GM20431 (cell line): ENCODE data around the gene PPP2R3B.
"Not testable (repeated sequence)": the region's sequence is repeated elsewhere in the genome, so short reads cannot be mapped to it uniquely, and the experiment has no call there.

Experiments used
- in situ Hi-C: fragments of 300-500 bp; cut with MseI, MboI; formaldehyde crosslinking; loops from one replicate; pipeline ENCODE4 v1.15.0; 2020; ENCODE audit warnings: low sequenced_read_pairs; ENCODE audit not compliant: unreplicated experiment

PPP2R3B gene

DNA sequence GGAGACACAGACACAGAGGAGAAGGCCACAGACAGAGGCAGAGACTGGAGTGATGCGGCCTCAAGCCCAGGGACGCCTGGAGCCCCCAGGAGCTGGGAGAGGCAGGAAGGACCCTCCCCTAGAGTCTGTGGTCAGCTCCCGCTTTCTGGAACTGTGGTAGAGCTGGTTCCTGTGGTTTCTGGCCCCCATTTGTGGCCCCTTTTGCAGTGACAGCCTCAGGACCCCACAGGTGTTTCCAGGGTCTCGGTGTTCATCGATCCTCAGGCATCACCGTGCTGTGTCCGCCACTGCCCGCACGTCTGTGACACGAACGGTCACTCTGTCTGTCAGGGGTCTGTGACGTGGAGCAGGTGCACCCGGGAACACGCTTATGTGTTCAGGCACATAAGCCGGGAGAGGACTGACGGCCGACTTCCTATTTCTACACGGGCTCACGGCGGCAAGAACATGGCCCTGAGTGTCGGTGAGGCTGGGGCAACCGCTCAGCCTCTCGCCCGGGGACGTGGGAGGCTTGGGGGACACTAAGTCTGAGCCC is 76.0 kb downstream of the PPP2R3B start:
- in situ Hi-C loops, result no loop called here

DNA sequence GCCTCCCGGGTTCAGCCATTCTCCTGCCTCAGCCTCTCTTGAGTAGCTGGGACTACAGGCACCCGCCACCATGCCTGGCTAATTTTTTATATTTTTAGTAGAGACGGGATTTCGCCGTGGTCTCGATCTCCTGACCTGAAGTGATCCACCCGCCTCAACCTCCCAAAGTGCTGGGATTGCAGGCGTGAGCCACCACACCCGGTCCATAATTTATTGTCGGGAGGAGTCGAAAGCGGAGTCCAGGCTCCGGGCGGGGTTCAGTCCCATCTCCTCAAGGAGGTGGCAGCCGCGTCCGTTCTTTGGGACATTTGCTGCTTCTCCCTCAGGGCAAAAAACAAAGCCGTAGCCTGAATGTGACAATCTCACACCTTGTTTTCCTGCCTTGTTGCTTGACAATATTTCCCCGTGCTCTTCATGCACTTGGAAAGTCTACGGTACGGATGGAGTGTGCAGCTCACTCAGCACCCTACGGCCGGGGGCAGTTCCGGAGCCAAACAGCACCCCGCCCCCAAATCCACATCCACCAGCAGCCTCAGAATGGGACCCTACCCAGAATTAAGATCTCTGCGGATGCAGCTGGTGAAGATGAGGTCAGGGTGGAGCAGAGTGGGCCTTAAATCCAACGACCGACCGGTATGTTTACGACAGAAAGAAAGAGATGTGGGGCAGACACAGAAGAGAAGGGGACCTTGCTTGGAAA is 77.7 kb downstream of the PPP2R3B start:
- in situ Hi-C loops, result no loop called here

DNA sequence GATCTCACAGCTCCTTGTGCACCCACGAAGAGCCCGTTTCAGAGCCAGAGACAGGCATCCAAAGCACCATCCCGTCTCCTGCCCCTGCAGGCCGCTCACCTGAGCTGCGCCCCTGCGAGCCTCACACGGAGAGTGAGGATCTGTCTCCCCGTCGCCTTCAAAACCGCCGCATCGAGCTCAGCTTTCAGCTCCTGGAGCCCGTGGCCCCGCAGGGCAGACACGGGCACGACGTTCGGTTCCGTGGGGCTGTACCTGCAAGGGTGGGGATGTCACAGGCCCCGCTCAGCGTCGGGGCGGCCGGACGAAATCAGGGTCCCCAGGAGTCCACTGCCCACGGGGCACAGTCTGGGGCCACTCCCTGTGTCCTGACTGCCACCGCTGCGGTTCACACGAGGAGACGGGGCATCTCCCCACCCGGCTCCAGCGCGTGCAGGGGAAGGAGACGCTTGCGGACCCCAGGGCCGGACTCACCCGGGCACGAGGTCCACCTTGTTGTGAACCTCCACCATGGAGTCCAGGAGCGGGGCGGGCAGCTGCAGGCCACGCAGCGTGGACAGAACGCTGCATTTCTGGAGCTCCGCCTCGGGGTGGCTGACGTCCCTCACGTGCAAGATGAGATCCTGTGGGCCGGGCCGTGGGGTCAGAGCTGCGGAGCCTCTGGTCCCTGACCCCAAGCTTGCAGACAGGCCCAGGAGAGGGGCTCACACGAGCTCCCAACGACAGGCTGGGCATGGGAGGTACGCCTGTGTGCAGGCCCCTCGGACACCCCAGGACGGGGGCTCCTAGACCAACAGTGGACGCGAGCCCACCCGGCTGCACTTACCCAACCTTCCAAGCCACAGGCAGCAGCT is 79.2 kb downstream of the PPP2R3B start:
- in situ Hi-C loops, result no loop called here

DNA sequence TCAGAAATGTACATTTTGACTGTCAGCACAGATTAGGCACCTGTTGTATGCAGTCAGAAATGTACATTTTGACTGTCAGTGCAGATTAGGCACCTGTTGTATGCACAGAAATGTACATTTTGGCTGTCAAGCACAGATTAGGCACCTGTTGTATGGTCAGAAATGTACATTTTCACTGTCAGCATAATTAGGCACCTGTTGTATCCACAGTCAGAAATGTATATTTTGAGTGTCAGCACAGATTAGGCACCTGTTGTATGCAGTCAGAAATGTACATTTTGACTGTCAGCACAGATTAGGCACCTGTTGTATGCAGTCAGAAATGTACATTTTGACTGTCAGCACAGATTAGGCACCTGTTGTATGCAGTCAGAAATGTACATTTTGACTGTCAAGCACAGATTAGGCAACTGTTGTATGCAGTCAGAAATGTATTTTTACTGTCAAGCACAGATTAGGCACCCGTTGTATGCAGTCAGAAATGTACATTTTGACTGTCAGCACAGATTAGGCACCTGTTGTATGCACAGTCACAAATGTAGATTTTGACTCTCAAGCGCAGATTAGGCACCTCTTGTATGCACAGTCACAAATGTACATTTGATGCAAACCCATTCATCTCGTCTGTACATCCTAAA is 80.0 kb downstream of the PPP2R3B start:
- in situ Hi-C loops, result not testable (repeated sequence)

DNA sequence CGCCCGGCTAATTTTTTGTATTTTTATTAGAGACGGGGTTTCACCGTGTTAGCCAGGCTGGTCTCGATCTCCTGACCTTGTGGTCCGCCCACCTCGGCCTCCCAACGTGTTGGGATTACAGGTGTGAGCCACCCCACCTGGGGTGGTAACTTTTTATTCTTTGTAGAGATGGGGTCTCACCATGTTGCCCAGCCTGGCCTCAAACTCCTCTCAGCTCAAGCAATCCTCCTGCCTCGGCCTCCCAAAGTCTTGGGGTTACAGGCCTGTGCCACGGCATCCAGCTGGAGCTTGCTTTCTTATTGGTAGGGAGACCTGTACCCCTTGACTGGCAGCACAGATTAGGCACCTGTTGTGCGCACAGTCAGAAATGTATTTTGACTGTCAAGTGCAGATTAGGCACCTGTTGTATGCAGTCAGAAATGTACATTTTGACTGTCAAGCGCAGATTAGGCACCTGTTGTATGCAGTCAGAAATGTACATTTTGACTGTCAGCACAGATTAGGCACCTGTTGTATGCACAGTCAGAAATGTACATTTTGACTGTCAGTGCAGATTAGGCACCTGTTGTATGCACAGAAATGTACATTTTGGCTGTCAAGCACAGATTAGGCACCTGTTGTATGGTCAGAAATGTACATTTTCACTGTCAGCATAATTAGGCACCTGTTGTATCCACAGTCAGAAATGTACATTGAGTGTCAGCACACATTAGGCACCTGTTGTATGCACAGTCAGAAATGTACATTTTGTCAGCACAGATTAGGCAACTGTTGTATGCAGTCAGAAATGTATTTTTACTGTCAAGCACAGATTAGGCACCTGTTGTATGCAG is 80.7 kb downstream of the PPP2R3B start:
- in situ Hi-C loops, result not testable (repeated sequence)

DNA sequence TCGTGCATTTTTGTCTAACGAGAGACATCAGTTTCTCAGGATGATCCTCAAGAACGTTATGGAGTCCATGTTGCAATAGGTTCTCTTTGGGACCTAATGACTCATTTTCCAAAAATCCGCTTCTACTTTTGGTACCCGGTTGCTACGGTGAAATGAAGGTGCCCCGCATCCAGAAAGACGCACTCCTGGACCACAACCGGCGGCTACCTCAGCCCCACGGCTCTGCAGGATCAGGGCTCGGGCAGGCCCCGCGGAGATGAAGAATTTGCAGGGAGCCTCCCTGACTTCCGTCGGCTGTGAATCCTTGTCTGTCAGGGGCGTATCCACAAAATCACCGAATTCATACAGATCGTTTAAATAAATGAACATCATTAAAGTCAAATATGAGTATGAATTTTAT is 83.7 kb downstream of the PPP2R3B start:
- in situ Hi-C loops, result no loop called here

DNA sequence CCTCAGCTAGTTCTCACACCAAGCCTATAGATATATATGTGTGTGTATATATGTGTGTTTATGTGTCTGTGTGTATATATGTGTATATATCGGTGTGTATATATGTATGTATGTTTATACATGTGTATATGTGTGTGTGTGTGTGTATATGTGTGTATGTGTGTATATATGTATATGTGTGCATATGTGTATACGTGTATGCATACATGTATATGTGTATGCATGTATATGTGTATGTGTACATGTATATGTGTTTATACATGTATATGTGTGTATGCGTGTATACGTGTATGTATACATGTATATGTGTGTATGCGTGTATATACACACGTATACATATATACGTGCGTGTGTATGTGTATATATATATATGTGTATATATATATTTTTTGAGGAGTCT is 86.4 kb downstream of the PPP2R3B start:
- in situ Hi-C loops, result no loop called here

DNA sequence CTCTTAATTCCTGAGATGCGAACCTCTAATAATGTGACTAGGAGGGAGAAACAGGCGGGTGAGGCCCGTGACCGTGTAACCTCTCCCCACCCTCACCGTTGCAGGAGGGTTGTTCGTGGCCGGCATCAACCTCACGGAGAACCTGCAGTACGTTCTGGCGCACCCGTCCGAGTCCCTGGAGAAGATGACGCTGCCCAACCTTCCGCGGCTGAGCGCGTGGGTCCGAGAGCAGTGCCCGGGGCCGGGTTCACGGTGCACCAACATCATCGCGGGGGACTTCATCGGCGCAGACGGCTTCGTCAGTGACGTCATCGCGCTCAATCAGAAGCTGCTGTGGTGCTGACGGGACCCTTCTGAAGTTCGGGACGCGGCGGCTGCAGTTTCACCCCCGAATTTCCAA is 87.7 kb downstream of the PPP2R3B start:
- in situ Hi-C loops, result no loop called here

DNA sequence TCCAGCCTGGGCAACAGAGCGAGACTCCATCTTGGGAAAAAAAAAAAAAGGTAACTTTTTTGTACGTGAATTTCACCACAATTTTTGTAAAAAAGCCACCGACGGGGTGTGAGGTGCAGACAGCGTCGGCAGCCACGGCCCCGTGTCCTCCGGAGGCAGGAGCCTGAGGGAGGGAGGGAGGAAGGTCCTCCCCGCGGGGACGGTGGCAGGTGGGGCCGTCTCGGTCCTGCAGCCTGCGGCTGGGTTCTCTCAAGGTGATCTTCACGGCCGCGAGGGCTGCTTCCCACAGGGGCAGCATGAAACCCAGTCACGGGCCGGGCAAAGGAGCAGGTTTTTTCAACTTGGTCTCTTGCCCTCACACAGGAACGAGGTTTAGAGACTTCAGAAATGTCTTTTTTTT is 91.6 kb downstream of the PPP2R3B start:
- in situ Hi-C loops, result no loop called here

DNA sequence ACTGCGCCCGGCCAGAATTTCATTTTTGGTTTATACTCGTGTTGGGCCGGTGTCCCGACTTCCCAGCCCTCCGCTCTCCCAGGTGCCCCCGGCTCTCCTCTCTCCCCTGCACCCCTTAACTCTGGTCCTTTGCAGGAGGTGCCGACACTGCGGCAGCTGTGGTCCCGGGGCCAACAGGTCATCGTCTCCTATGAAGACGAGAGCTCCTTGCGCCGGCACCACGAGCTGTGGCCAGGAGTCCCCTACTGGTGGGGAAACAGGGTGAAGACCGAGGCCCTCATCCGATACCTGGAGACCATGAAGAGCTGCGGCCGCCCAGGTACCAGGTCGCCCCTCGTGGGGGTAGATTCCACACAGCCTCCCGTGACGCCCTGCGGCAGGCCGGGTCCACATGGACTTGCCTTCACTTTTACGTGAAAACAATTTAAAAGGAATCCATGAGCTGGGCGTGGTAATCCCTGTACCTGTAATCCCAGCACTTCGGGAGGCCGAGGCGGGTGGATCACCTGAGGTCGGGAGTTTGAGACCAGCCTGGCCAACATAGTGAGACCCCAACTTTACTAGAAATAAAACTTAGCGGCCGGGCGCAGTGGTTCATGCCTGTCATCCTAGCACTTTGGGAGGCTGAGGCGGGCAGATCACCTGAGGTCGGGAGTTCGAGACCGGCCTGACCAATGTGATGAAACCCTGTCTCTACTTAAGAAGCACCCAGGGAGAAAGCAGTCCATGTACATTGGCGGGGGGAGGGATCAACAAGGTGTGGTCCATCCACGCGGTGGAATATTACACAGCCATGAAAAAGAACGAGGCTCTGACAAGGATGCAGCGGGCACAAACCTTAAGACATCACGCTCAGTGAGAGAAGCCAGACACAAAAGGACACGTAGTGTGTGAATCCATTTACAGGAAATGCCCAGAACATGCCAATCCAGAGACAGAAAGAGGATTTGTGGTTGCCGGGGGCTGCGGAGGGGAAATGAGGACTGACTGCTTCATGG is 93.5 kb downstream of the PPP2R3B start:
- in situ Hi-C loops, result no loop called here

DNA sequence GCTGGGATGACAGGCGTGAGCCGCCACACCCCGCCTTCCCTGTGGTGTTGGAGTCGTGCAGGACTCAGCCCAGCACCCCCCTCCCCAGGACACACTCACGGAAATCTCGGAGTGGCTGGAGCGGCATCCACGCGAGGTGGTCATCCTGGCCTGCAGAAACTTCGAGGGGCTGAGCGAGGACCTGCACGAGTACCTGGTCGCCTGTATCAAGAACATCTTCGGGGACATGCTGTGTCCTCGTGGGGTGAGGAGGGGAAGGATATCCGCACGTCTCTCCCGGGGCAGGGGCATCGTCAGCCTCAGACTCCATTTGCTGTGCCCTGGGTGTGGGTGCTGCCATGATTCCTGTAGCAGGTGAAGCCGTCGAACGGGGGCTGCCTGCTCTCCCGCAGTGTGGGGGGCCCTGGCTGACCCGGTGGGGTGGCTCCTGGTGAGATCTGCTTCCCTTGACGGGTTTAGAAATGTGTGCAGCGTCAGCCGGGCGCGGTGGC is 95.3 kb downstream of the PPP2R3B start:
- in situ Hi-C loops, result no loop called here

DNA sequence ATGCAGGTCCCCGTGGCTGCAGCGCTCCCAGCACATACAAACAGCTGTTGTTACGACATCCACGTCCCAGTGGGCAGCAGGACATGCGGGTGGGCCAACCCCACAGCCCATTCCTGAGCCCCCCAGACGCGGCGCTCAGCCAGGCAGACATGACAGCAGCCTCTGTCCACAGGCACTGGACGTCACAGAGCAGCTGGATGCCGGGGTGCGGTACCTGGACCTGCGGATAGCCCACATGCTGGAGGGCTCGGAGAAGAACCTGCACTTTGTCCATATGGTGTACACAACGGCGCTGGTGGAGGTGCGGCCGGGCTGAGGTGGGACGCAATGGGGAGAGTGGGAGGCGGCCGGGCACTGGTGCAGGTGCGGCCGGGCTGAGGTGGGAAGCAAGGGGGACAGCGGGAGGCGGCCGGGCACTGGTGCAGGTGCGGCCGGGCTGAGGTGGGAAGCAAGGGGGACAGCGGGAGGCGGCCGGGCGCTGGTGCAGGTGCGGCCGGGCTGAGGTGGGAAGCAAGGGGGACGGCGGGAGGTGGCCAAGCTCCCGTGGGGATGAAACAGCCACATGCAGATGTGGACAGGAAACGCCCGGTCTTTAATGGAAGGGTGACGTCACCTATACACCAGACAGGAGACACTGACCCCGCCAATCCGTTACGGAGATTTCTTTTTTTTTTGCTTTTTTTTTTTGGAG is 96.1 kb downstream of the PPP2R3B start:
- in situ Hi-C loops, result no loop called here

DNA sequence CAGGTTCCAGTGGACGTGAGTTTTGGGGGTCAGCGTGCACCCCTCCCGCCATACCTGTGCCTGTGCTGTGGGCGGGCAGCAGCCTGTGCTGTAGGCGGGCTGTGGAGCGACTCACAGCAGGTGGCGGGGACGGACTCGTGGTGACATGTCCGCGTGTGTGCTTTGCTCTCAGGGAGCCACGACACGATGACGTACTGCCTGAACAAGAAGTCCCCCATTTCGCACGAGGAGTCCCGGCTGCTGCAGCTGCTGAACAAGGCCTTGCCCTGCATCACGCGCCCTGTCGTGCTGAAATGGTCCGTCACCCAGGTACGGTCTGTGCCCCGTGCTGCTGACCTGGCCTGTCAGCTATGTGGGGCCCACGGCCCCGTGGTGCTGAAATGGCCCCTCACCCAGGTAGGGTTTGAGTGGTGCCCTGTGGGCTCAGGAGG is 98.1 kb downstream of the PPP2R3B start:
- in situ Hi-C loops, result no loop called here

DNA sequence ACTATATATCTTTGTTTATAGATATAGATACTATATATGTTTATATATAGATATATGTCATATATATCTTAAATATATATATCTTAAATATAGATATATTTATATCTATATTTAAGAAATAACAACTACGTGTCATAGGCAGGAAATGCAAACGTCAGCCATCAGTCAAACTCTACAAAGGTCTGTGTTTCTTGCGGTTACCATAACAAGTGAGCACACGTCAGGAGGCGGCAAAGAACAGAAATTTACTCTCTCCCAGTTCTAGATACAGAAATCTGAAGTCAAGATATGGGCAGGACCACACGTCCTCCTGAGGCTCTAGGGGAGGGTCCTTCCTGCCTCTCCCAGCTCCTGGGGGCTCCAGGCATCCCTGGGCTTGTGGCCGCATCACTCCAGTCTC is 99.0 kb downstream of the PPP2R3B start:
- in situ Hi-C loops, result no loop called here

DNA sequence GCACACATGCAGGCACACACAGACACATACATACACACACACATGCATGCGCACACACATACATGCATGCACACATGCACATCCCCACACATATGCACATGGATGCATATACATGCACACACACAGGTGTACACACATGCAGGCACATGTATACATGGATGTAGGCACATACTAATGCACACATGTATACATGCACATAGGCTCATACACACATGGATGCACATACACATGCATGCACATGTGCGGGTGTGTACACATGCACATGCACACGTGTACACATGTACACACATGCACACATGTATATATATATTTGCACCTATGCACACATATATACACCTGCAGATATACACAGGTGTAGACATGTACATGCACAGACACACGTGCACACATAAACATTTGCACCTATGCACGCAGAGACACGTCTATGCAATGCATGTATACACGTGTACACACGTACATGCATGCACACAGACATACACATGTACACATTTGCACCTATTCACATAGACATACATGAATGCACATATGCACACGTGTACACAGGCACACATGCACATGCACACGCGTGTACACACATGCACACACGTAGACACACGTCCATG is 101.5 kb downstream of the PPP2R3B start:
- in situ Hi-C loops, result no loop called here
